Psoas muscle (tissue), 8 donors: ENCODE data around the gene PCSK2. TPM values are rescaled to one million over a fixed set of nuclear protein-coding genes. Genes with fewer than 3 reads are reported as not detected.

ENCODE experiments used
- ATAC-seq, 4 donors: fragments of 200-7000 bp; cut with Tn5 transposase; one replicate each; pipeline ENCODE4 v1.9.1; 2020; ENCODE audit warnings: moderate library complexity in 3 of 4, mild to moderate bottlenecking in 2 of 4
- DNase-seq, 2 donors: peaks; one replicate each; pipeline ENCODE4 v3.0.0-alpha.2; 2020
- H3K27ac ChIP-seq: fragments of 200-600 bp; one replicate; pipeline ENCODE4 v1.8.0; 2022
- H3K27me3 ChIP-seq, 3 donors: fragments of 200-600 bp in 1 of 3; one replicate each; pipeline versions ENCODE4 v1.6.1 to v1.8.0; 2013 to 2022; ENCODE audit warnings: low read length in 2 of 3, mild to moderate bottlenecking in 2 of 3, moderate library complexity in 1 of 3; ENCODE audit not compliant: insufficient read depth in 3 of 3
- H3K36me3 ChIP-seq, 2 donors: fragments of 200-600 bp in 1 of 2; one replicate each; pipeline versions ENCODE4 v1.6.1 to v1.8.0; 2013 to 2022; ENCODE audit warnings: low read depth in 1 of 2, mild to moderate bottlenecking in 1 of 2, moderate library complexity in 1 of 2; ENCODE audit not compliant: insufficient read depth in 1 of 2
- H3K4me1 ChIP-seq: fragments of 200-600 bp; one replicate; pipeline ENCODE4 v1.8.0; 2022
- H3K4me3 ChIP-seq: fragments of 200-600 bp; one replicate; pipeline ENCODE4 v1.8.0; 2022; ENCODE audit warnings: mild to moderate bottlenecking
- H3K9me3 ChIP-seq: fragments of 200-600 bp; one replicate; pipeline ENCODE4 v1.8.0; 2022
- CTCF ChIP-seq: fragments of 200-600 bp; IDR thresholded peaks from one replicate; pipeline ENCODE4 v1.8.0; 2022; ENCODE audit warnings: antibody characterized with exemption
- WGBS, 3 donors: extraction: QIAGEN DNeasy Blood & Tissue Kit; methylation state at CpG; one replicate each; pipeline versions ENCODE4 v1.1.6 to v1.1.7; 2013; 5-methylcytosine and 5-hydroxymethylcytosine counted together
- intact Hi-C, 2 donors: fragments of 100-400 bp; cut with DNase I; formaldehyde crosslinking; loops; one replicate each; pipeline versions ENCODE4 v1.11.0 to v1.14.2; 2022
- polyA plus RNA-seq, 3 donors: library from polyadenylated mRNA; stranded (reverse); fragments of 200-250 nt; gene quantifications; one replicate each; pipeline ENCODE4 v1.2.3, GENCODE V29; 2013
- total RNA-seq, 4 donors: library from RNA; stranded (reverse); fragmentation: NEBNext Ultra II Directional in 2 of 4; extraction: Animal tissue kit (Norgen Biotek cat#: 25700) in 2 of 4; gene quantifications; one replicate each; pipeline versions ENCODE4 v1.2.1 to v1.2.4, GENCODE V29; 2021 to 2023
- donor health status: healthy with polysubstance abuse.
- donor health status: DM: no; HTN: no; CAD: no; lungs with moderate emphysema.
- donor health status: Bipolar disorder and iron deficiency.
- donor health status: healthy.
- donor health status: DM: yes; HTN: yes; CAD: no.
- donor health status: DM: no; HTN: no; CAD: no.
- donor health status: DM: no; HTN: no; CAD: no.
- donor health status: DM: yes; HTN: yes; CAD: no.

PCSK2 gene
- total and polyA plus RNA-seq, 7 donors, result 0.01 to 0.26 (median 0.04) TPM; not detected in 3

DNA sequence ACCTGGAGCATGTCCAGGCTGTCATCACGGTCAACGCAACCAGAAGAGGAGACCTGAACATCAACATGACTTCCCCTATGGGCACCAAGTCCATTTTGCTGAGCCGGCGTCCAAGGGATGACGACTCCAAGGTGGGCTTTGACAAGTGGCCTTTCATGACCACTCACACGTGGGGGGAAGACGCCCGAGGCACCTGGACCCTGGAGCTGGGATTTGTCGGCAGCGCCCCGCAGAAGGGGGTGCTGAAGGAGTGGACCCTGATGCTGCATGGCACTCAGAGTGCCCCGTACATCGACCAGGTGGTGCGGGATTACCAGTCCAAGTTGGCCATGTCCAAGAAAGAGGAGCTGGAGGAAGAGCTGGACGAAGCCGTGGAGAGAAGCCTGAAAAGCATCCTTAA lies 254.8 kb downstream of the PCSK2 start:
- Histone ChIP-seq H3K27ac (no peak overlapping the region), H3K27me3 (no peaks in the 10 kb centered on the region), H3K4me3 (no peak overlapping the region), H3K4me1 (no peaks in the 10 kb centered on the region), H3K9me3 (no peaks in the 10 kb centered on the region), H3K36me3 (no peaks in the 10 kb centered on the region)
- TF ChIP-seq CTCF, result no peak
- intact Hi-C loops, result loop anchor here in 1 of 2 donors (10.0 kb wide), 1 partner anchor 63 kb away; no protein-coding TSS in a partner anchor
- 83 to 86% (median 84%) methylated on average over 16 of the region's 16 CpGs for WGBS, 3 donors
- DNase-seq, result no peak
- no peak for ATAC-seq

DNA sequence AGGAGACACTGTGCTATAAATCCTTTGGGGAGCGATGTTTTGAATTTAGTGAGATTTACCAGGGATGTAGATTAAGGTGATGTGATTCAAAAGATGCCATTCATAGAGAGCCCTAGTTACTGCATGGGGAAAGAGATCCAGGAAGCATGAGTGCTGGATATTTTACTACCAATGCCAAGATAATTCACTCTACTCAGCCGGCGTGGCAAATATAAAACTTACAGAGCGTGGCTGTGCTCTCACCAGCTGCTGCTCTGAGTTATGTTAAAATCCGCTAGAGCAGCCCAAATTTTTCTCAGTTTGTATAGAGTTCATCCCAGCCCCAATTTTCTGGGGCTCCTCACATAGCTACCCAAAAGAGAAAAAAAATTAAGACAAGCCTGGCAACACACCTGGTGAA lies 255.7 kb downstream of the PCSK2 start:
- Histone ChIP-seq H3K4me3 (no peak overlapping the region), H3K9me3 (no peaks in the 10 kb centered on the region), H3K36me3 (no peaks in the 10 kb centered on the region), H3K27ac (no peak overlapping the region), H3K4me1 (no peaks in the 10 kb centered on the region), H3K27me3 (no peaks in the 10 kb centered on the region)
- WGBS, 3 donors, result 21 to 47% (median 25%) methylated on average over 5 of the region's 5 CpGs
- TF ChIP-seq CTCF, result no peak
- intact Hi-C loops, result loop anchor here in 1 of 2 donors (10.0 kb wide), 1 partner anchor 62 kb away; no protein-coding TSS in a partner anchor
- ATAC-seq, result no peak
- DNase-seq, result no peak

DNA sequence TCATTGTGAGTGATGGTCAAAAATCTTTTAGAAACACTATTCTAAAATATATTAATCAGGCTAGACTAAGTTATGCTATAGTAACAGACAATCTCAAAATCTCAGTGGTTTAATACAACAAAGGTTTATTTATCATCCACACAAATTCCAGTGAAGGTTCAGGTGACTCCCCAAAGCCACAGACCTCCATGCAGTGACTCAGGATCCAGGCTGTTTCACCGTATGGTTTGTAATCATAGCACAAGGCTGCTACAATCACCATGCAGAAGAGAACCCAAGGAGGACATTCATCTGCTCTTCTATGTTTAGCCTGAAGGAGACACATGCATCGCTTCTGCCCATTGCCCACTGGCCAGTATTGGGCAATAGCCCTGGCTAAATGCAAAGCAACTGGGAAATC lies 258.2 kb downstream of the PCSK2 start:
- intact Hi-C loops, result loop anchor here in 1 of 2 donors (10.0 kb wide), 1 partner anchor 60 kb away; no protein-coding TSS in a partner anchor

DNA sequence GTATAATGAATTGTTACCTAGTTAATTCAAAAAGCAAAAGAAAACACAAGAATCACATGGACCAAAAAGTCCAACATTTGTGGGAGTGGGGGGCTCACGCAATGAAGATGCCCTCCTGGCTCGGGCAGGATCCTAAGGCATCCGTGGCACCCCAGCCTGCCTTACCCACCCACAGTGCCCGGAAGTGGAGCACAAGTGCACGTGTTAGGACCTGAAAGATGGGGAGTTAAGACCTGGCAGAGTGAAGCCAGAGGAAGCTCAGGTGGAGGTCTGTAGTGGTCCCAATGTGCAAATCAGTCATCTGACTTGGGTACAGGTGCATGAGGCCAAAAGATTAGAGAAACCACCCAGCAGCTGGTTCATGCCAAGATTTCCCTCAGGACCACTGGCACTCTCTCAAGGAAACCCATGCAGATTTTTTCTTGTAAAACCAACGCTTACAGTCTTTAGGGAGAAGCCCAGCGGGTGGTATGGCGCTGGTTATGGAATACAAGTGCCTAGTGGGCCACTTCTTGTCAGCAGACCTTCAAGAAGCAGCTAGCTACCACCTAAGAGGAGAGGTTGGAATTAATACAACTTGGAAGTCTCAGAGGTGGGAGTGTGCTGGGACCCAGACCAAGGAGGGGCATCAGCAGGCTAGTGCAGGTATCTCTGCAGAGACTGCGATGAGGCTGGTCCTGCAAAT lies 262.2 kb downstream of the PCSK2 start:
- DNase-seq (no peak), ATAC-seq (no peak)
- Histone ChIP-seq H3K4me3 (no peak overlapping the region), H3K36me3 (no peaks in the 10 kb centered on the region), H3K27ac (no peak overlapping the region), H3K4me1 (no peaks in the 10 kb centered on the region), H3K27me3 (no peaks in the 10 kb centered on the region), H3K9me3 (no peaks in the 10 kb centered on the region)
- intact Hi-C loops, result loop anchor here in 1 of 2 donors (10.0 kb wide), 1 partner anchor 56 kb away; no protein-coding TSS in a partner anchor
- WGBS, 3 donors, result 78 to 88% (median 79%) methylated on average over 9 of the region's 9 CpGs
- no peak for TF ChIP-seq CTCF

More for the DNA sequence above, 258.2 kb downstream of the PCSK2 start:
- WGBS, 3 donors, result 90 to 96% (median 94%) methylated on average over 2 of the region's 2 CpGs
- DNase-seq (no peak), ATAC-seq (no peak)
- H3K36me3 ChIP-seq, result no peaks in the 10 kb centered on the region
- no peaks in the 10 kb centered on the region for H3K27me3 ChIP-seq
- H3K4me1 ChIP-seq, result no peaks in the 10 kb centered on the region
- no peak for TF ChIP-seq CTCF
- H3K27ac ChIP-seq, result no peak overlapping the region
- H3K9me3 ChIP-seq, result no peaks in the 10 kb centered on the region
- H3K4me3 ChIP-seq, result no peak overlapping the region
